GM15510 (cell line): ENCODE data around the gene ZC2HC1B.

Experiments used
- POLR2A ChIP-seq: IDR thresholded peaks from 3 replicates; pipeline ENCODE4 v1.6.1; 2011; ENCODE audit warnings: borderline replicate concordance; ENCODE audit not compliant: insufficient read length; ENCODE audit errors: extremely low read depth

ZC2HC1B gene

DNA sequence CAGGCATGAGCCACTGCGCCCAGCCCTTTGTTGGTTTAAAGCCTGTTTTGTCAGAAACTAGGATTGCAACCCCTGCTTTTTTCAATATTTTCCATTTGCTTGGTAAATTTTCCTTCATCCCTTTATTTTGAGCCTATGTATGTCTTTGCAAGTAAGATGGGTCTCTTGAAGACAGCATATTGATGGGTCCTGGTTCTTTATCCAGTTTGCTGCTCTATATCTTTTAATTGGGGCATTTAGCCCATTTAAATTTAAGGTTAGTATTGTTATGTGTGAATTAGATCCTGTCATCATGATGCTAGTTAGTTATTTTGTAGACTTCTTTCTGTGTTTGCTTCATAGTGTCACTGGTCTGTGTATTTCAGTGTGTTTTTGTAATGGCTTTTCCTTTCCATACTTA is 46.8 kb downstream of the ZC2HC1B start:
- TF ChIP-seq POLR2A: no peak

DNA sequence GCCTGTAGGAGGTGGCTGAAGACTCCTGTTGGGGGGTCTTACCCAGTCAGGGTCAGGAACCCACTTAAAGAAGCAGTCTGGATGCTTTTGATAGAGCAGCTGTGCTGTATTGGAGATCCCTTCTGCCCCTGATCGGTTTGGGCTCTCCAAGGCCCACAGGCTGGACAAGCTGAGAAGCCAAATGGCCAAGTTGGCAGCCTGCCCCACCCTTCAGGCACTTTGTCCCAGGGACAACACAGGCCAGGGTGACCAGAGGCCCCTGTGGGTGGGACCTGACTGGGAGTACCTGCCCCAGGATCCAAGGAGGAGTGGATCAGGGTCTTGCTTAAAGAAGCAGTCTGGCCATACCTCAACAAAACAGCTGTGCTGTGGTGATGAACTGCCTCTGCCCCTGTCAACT is 48.4 kb downstream of the ZC2HC1B start:
- no peak for TF ChIP-seq POLR2A

DNA sequence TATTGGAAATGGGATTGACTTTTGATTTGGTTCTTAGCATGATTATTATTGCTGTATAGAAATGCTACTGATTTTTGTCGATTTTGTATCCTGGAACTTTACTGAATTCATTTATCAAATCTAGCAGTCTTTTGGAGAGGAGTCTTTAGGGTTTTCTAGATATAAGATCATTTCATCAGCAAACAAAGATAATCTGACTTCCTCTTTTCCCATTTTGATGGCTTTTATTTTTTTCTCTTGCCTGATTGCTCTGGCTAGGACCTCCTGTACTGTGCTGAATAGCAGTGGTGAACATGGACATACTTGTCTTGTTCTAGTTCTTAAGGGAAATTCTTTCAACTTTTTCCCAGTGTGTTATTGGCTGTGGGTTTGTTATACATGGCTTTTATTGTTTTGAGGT is 64.6 kb downstream of the ZC2HC1B start:
- no peak for TF ChIP-seq POLR2A

DNA sequence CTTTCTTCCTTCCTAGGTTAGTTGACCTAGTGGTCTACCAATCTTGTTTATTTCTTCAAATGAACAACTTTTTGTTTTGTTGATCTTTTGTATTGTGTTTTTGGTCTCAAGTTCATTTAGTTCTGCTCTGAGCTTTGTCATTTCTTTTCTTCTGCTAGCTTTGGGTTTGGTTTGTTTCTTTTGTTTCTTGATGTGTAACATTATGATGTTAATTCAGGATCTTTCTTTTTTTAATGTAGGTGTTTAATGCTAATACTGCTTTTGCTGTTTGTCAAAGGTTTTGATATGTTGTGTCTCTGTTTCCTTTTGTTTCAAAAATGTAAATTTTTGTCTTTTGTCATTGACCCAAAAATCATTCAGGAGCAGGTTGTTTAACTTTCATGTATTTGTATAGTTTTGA is 65.7 kb downstream of the ZC2HC1B start:
- no peak for TF ChIP-seq POLR2A

DNA sequence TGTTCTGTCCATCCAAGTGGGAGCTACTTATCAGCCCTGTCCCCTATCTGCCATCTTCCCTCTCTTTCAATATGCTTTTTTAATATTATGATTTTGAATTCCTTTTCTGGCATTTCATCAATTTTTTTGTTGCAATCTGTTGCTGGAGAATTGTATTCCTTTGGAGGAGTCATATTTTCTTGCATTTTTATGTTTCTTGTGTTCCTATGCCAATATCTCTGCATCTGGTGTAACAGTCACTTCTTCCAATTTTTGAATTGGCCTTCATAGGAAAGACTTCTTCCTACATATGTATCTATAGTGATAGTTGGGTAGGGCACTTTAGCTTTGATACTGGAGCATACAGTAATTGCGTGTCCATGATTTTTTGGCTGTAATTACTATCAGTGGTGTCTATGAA is 70.1 kb downstream of the ZC2HC1B start:
- no peak for TF ChIP-seq POLR2A

DNA sequence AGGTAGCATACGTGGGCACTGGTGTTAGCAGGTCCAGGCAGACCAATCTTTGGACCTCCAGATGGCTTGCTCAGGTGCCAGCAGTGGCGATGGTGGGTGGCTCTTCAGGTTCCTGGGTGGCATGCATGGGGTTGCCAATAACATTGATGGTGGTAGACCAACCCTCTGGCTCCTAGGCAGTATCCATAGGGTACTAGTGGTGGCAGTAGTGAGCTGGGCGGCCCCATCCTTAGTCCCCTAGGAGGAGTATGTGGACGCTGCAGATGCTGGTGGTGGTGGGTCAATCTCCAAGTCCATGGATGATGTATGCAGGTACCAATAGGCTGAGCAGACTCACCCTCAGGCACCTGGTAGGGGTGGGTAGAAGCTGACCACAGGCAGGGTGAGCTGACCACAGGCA is 70.6 kb downstream of the ZC2HC1B start:
- TF ChIP-seq POLR2A: no peak

DNA sequence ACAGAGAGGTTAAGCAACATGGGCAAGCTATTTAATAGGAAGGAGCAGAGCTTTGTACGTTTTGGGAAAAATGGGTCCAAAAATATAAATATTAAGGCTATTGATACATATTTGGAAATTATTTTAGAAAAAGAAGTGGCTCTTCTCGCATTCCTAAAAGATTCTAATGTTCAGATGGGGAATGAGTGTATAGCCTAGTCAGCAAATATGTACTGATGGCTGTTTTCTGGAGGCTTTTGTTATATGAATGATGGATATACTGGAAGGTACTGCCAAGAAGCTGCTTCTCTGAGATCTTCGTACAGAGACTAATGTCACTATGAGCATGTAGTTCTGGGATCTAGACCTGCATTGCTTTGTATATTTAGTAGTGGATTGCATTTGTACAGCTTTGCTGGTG is 72.1 kb downstream of the ZC2HC1B start:
- no peak for TF ChIP-seq POLR2A

DNA sequence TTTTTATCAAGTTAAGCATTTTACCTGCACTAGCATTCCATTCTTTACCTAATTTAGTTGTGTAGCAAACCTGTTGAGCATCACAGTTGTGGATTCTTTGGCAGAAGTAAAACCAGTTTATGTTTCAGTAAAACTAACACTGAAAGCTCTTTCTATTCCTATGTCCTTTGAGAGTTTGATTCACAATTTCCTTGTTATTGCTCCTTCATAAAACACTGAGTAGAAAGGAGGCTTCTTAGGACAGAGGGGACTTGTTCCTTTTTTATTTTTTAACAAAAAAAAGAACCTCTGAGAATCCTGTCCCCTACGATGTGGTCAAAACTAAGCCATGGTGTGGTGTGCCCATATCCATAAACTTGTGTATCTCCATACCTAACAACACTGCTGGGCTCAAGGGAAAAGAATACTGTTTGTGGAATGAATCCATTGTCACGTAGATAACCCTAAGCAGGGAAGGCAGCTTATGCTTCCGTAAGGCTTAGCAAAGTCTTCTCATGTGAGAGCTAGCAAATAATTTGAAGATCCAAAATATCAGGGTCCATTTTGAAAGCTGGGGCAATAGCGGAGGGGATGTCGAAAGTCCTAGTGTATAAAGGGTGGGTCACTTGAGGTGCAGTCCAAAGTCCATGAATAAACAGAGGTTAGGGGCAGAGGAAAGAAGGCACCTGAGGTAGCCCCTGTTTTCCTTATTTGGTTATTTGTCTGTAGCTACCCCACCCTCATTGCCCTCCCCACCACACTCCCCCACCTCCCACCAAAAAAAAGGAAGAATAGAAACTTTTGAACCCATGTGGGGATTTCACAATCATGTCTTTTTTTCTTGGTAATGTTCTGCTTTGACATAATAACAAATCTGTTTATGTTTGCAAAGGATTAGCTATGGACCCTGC is 72.7 kb downstream of the ZC2HC1B start:
- no peak for TF ChIP-seq POLR2A

DNA sequence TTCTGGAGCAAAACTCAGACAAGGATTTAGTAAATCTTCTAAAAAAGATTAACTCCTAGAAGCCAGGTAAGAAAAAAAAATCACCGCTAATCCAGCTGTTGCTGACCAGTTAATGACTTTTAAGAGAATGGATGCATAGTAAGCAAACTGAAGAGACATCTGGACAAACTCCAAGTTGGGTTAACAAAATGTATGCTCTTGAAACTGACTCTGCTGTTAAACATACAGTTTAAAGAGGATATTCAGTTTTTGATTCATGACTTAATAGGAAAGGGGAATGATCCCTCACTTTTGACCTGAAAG is 73.3 kb downstream of the ZC2HC1B start:
- no peak for TF ChIP-seq POLR2A

DNA sequence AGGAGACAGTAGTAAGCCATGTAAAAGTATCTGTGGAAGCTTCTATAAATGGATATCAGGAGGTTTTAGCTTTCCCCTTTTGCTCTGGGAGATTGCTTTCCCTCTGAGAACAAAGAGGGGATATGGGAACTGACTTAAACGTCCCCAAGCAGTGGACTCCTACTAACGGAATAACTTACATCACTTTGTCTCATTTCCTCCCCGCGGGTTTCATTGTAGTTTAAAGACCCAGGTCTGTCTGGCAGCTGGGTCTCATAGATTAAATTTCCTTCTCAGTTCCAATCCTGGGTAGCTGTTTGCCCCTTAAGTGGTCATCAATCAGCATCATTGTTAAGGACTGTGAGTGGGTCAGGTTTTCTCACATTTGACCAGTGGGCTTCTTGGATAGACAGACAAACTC is 75.1 kb downstream of the ZC2HC1B start:
- no peak for TF ChIP-seq POLR2A

DNA sequence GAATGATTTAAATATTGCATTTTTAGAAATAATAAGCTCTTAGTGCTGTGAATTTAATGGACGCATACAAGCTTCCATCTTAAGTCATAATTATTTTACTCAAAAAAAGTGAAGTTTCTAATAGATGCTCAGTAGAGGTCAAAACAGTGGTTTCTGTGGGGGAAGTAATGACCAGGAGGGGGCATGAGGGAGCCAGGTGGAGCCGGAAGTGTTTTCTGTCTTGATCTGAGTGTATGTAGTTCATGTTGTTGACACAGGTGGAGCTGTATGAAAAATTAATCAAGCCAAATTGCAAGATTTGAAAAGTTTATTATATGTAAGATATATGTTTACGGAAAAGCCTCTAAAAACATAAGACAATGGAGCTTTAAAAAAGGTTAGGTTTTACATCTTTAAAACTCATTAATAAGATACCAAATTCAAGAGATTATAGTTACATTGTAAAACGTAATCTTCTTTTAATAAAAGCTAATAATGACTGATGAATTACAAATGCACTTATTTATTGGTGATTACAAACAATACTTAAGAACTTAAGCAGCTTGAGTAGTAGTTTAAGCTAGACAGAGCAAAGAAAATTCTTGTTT is 75.8 kb downstream of the ZC2HC1B start:
- TF ChIP-seq POLR2A: no peak

DNA sequence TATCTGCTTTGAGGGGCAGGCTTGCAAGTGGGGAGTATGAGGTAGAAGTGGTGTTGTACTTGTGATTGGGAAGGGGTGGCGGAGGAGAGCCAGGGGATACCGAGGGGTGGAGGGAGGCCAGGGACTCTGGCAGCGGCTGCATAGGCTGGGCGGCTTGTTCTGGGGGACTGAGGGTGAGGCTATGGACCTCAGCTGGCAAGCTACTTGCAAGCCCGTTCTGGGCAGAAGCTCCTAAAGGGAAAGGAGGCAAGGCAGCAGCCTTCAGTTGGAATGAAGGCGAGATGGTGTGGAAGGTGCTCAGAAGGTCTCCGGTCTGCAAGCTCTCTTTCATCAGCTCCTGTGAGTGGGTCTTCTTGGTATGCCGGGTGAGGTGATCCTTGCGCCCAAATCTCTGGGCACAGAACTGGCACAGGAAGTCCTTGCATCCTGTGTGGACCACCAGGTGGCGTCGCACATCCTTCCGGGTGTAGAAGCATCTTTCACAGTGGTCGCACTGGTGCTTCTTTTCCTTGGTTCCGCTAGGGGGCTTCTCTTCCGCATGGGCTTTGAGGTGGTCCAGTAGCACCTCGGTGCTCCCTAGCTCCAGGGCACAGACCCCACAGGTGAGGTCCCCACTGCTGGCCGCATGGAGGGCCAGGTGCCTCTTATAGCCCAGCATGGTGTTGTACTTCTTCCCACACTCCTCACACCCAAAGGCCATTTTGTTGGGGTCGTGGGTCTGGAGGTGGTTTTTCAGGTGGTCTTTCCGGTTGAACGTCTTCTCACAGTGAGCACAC is 77.8 kb downstream of the ZC2HC1B start:
- no peak for TF ChIP-seq POLR2A

DNA sequence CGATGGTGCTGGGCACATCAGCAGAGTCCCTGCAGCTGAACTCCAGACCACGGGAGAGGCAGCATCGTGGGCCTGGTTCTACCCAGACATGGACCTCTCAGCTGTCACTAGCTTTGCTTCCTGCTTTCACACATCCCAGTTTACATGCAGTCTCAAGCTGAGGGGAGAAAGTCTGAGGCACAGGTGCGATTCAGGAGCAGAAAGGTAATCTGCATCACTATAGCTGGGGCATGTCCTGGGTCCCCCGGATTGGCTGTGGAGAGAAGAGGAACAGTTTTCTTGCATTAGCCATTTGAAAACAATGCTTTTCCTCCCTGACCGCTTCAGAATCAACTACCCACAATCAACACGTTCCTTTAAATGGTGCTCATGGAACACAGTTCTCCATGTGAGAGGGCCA is 83.9 kb downstream of the ZC2HC1B start:
- TF ChIP-seq POLR2A: no peak

DNA sequence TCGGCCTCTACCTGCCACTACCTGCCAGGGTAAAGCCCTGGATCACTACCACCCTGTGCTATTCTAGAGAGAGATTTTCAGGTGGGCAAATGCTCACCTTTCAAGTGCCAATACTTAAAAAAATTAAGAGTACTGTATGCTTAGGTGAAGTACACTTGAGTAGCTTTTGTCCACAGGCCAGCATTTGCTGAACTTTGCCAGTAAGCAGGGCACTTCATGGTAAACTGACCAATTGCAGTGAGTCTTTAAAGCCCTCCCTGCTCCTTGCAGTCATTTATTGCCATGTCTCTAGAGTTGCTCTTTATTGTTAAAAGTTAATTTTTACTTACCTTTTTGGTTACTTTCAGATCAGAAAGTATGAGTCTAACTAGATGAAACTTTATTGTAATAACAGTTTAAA is 85.3 kb downstream of the ZC2HC1B start:
- TF ChIP-seq POLR2A: no peak

DNA sequence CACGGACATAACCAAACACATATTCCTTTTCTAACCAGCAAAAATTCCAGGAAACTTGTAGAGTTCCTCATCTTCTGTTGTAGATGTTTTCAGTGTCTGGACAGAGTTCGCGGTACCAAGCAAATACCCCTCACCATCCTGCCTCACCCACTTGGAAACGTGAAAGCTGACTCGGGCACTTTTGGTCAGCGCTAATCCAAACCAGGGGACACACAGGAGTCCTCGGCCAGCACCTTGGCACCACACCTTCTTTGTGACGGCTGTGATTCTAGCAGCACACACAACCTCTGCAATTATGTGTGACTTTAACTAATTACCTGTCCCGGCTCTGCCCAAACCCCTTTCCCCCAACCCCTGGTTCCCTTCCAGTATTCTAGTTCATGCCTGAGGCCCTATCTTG is 85.7 kb downstream of the ZC2HC1B start:
- TF ChIP-seq POLR2A: no peak

DNA sequence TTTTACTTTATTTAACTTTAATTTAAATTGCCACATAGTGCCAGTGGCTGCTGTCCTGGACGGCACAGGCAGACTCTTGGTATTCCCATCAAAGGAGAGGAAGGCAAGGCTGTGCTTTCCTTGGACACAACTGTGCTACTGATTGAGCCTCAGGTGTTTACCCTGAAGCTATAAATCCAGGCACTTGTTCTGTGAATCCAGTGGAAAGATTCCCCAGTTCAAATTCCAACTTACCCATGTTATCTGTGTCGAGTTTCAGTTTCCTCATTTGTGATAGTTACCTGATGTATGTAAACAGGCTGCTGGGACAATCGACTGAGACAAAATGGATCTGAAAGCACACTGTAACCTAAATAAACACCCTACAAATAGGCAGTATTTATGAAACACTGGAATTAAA is 86.6 kb downstream of the ZC2HC1B start:
- TF ChIP-seq POLR2A: no peak
